SK-N-SH treated with all-trans-retinoic acid at 6 μM for 48 hours (cell line): Measurements from ENCODE around the gene NCBP2L.

Source experiments
- ATAC-seq: fragments of 200-7000 bp; cut with Tn5 transposase; 3 replicates; pipeline ENCODE4 v1.9.1; 2020; ENCODE audit warnings: mild to moderate bottlenecking, moderate library complexity
- ARNTL ChIP-seq: fragments of 450-650 bp; formaldehyde crosslinking; IDR thresholded peaks from 2 replicates; pipeline ENCODE4 v1.5.0; 2020; ENCODE audit warnings: low read depth, mild to moderate bottlenecking, moderate library complexity, borderline replicate concordance
- BACH2 ChIP-seq: fragments of 250-450 bp; sonication (Bioruptor Pico); IDR thresholded peaks from 2 replicates; pipeline ENCODE4 v1.9.0; 2021; ENCODE audit warnings: mild to moderate bottlenecking, borderline replicate concordance
- CSDC2 ChIP-seq: fragments of 250-450 bp; sonication (Bioruptor Pico); IDR thresholded peaks from 2 replicates; pipeline ENCODE4 v1.5.0; 2020; ENCODE audit warnings: mild to moderate bottlenecking, moderate library complexity
- CSRNP3 ChIP-seq: fragments of 250-450 bp; sonication (Bioruptor Pico); IDR thresholded peaks from 2 replicates; pipeline ENCODE4 v1.5.1; 2021; ENCODE audit warnings: mild to moderate bottlenecking, moderate library complexity
- ESRRG ChIP-seq: fragments of 250-450 bp; sonication (Bioruptor Pico); IDR thresholded peaks from 2 replicates; pipeline ENCODE4 v1.6.1; 2021; ENCODE audit warnings: mild to moderate bottlenecking
- GLIS3 ChIP-seq: fragments of 250-450 bp; sonication (Bioruptor Pico); IDR thresholded peaks from 2 replicates; pipeline ENCODE4 v1.5.0; 2020; ENCODE audit warnings: mild to moderate bottlenecking, moderate library complexity
- ISL1 ChIP-seq: fragments of 250-450 bp; sonication (Bioruptor Pico); IDR thresholded peaks from 2 replicates; pipeline ENCODE4 v2.1.2; 2022; ENCODE audit warnings: mild to moderate bottlenecking, moderate library complexity
- OSR1 ChIP-seq: fragments of 250-450 bp; sonication (Bioruptor Pico); IDR thresholded peaks from 2 replicates; pipeline ENCODE4 v1.8.0; 2022; ENCODE audit warnings: moderate library complexity, mild to moderate bottlenecking, inconsistent platforms
- PPARA ChIP-seq: fragments of 250-450 bp; sonication (Bioruptor Pico); IDR thresholded peaks from 2 replicates; pipeline ENCODE4 v1.5.0; 2020; ENCODE audit warnings: mild to moderate bottlenecking, borderline replicate concordance
- RARB ChIP-seq: fragments of 250-450 bp; sonication (Bioruptor Pico); IDR thresholded peaks from 2 replicates; pipeline ENCODE4 v1.8.0; 2021; ENCODE audit warnings: mild to moderate bottlenecking, moderate library complexity
- SNAI2 ChIP-seq: fragments of 250-450 bp; sonication (Bioruptor Pico); IDR thresholded peaks from 2 replicates; pipeline ENCODE4 v1.5.0; 2020; ENCODE audit warnings: mild to moderate bottlenecking, moderate library complexity
- TCF4 ChIP-seq: fragments of 250-450 bp; sonication (Bioruptor Pico); IDR thresholded peaks from 2 replicates; pipeline ENCODE4 v1.8.0; 2021; ENCODE audit warnings: mild to moderate bottlenecking, moderate library complexity, borderline replicate concordance
- TSHZ2 ChIP-seq: fragments of 250-450 bp; sonication (Bioruptor Pico); IDR thresholded peaks from 2 replicates; pipeline ENCODE4 v1.5.0; 2020; ENCODE audit warnings: mild to moderate bottlenecking, moderate library complexity
- ZFP3 ChIP-seq: fragments of 250-450 bp; sonication (Bioruptor Pico); IDR thresholded peaks from 2 replicates; pipeline ENCODE4 v1.5.0; 2020; ENCODE audit warnings: mild to moderate bottlenecking, moderate library complexity
- ZNF565 ChIP-seq: fragments of 450-650 bp; formaldehyde crosslinking; conservative IDR thresholded peaks from 2 replicates; pipeline ENCODE4 v1.5.0; 2020; ENCODE audit warnings: low read depth, mild to moderate bottlenecking, moderate library complexity
- ZNF8 ChIP-seq: fragments of 450-650 bp; formaldehyde crosslinking; IDR thresholded peaks from 2 replicates; pipeline ENCODE4 v1.5.0; 2020; ENCODE audit warnings: mild to moderate bottlenecking, moderate library complexity
- TF ChIP-seq, protein P1 (sequence below): fragments of 250-450 bp; sonication (Bioruptor Pico); IDR thresholded peaks from 2 replicates; pipeline ENCODE4 v1.8.0; 2020; ENCODE audit warnings: mild to moderate bottlenecking, moderate library complexity, borderline replicate concordance
- TF ChIP-seq, protein P2 (sequence below): fragments of 250-450 bp; sonication (Bioruptor Pico); IDR thresholded peaks from 2 replicates; pipeline ENCODE4 v1.8.0; 2021; ENCODE audit warnings: low read depth, mild to moderate bottlenecking, moderate library complexity, borderline replicate concordance
- TF ChIP-seq, protein P3 (sequence below): fragments of 250-450 bp; sonication (Bioruptor Pico); IDR thresholded peaks from 2 replicates; pipeline ENCODE4 v1.5.1; 2020; ENCODE audit warnings: low read depth, mild to moderate bottlenecking, moderate library complexity

NCBP2L gene

GRCh38 chrX:107758231-107758766, 19.2 kb upstream of the NCBP2L start (continued):
- TF ChIP-seq, protein P1, sequence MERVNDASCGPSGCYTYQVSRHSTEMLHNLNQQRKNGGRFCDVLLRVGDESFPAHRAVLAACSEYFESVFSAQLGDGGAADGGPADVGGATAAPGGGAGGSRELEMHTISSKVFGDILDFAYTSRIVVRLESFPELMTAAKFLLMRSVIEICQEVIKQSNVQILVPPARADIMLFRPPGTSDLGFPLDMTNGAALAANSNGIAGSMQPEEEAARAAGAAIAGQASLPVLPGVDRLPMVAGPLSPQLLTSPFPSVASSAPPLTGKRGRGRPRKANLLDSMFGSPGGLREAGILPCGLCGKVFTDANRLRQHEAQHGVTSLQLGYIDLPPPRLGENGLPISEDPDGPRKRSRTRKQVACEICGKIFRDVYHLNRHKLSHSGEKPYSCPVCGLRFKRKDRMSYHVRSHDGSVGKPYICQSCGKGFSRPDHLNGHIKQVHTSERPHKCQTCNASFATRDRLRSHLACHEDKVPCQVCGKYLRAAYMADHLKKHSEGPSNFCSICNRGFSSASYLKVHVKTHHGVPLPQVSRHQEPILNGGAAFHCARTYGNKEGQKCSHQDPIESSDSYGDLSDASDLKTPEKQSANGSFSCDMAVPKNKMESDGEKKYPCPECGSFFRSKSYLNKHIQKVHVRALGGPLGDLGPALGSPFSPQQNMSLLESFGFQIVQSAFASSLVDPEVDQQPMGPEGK: no peak
- TF ChIP-seq ZFP3 (CRISPR knock-in tag) (no peak), BACH2 (no peak), OSR1 (CRISPR knock-in tag) (no peak)

GRCh38 chrX:107760304-107761077, 17.0 kb upstream of the NCBP2L start:
- TF ChIP-seq ESRRG (CRISPR knock-in tag): no peak
- TF ChIP-seq TCF4 (CRISPR knock-in tag): no peak
- TF ChIP-seq GLIS3 (CRISPR knock-in tag): no peak
- TF ChIP-seq RARB (CRISPR knock-in tag): no peak
- TF ChIP-seq, protein P2, sequence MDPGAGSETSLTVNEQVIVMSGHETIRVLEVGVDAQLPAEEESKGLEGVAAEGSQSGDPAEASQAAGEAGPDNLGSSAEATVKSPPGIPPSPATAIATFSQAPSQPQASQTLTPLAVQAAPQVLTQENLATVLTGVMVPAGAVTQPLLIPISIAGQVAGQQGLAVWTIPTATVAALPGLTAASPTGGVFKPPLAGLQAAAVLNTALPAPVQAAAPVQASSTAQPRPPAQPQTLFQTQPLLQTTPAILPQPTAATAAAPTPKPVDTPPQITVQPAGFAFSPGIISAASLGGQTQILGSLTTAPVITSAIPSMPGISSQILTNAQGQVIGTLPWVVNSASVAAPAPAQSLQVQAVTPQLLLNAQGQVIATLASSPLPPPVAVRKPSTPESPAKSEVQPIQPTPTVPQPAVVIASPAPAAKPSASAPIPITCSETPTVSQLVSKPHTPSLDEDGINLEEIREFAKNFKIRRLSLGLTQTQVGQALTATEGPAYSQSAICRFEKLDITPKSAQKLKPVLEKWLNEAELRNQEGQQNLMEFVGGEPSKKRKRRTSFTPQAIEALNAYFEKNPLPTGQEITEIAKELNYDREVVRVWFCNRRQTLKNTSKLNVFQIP (CRISPR knock-in tag): no peak
- TF ChIP-seq TSHZ2: no peak
- no peak for TF ChIP-seq CSDC2 (CRISPR knock-in tag)
- no peak for TF ChIP-seq ZNF8 (CRISPR knock-in tag)
- TF ChIP-seq, protein P3, sequence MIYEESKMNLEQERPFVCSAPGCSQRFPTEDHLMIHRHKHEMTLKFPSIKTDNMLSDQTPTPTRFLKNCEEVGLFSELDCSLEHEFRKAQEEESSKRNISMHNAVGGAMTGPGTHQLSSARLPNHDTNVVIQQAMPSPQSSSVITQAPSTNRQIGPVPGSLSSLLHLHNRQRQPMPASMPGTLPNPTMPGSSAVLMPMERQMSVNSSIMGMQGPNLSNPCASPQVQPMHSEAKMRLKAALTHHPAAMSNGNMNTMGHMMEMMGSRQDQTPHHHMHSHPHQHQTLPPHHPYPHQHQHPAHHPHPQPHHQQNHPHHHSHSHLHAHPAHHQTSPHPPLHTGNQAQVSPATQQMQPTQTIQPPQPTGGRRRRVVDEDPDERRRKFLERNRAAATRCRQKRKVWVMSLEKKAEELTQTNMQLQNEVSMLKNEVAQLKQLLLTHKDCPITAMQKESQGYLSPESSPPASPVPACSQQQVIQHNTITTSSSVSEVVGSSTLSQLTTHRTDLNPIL: no peak
- TF ChIP-seq, protein P1: no peak
- no peak for ATAC-seq

DNA sequence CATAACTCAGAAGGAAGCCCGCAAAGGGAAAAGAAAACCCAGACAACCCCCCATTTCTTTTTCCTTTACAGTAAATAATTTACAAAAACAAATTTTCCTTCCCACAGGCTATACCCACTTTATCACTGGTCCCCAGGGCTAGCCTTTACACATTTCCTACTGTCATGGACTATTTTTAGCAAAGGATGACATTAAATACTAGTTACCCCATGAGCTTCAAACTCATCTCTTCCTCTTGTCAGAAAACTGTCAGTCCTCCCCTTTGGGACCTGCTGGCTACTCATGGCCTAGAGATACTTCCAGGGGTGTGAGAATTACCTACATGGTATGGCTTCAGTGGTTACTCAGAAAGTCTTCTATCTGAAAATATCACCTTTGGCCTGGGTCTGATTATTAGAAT, 13.9 kb upstream of the NCBP2L start:
- ATAC-seq: no peak
- TF ChIP-seq ARNTL (CRISPR knock-in tag) (no peak), ESRRG (CRISPR knock-in tag) (no peak), ZFP3 (CRISPR knock-in tag) (no peak), TSHZ2 (no peak), GLIS3 (CRISPR knock-in tag) (no peak), SNAI2 (CRISPR knock-in tag) (no peak), CSRNP3 (CRISPR knock-in tag) (no peak), ZNF565 (no peak), ISL1 (CRISPR knock-in tag) (no peak), TCF4 (CRISPR knock-in tag) (no peak), PPARA (CRISPR knock-in tag) (no peak), RARB (CRISPR knock-in tag) (no peak), ZNF8 (CRISPR knock-in tag) (no peak)
- TF ChIP-seq, protein P1: no peak
